Measurements from ENCODE around the gene RIT2.
"Not testable (repeated sequence)": the region's sequence is repeated elsewhere in the genome, so short reads cannot be mapped to it uniquely, and the experiment has no call there.

The RIT2 gene

DNA sequence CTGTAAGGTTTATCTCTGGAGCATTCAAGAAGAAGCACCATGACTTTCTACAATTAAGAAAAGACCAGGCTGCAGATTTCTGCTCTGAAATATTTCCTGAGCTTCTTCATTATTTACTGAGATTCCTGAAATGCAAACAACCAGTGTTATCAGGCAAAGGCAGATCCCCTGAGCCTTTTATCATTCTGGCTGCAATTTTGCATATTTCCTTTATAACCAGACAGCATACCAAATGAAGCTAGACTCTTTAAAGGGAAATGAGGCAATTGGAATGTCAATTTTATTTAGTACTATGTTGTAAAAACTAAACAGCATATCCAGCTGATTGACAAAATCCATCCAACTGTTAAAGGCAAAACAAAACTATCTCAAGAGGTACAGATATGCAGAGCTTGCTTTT, 372.5 kb downstream of the RIT2 start:
- TF ChIP-seq, protein P1, sequence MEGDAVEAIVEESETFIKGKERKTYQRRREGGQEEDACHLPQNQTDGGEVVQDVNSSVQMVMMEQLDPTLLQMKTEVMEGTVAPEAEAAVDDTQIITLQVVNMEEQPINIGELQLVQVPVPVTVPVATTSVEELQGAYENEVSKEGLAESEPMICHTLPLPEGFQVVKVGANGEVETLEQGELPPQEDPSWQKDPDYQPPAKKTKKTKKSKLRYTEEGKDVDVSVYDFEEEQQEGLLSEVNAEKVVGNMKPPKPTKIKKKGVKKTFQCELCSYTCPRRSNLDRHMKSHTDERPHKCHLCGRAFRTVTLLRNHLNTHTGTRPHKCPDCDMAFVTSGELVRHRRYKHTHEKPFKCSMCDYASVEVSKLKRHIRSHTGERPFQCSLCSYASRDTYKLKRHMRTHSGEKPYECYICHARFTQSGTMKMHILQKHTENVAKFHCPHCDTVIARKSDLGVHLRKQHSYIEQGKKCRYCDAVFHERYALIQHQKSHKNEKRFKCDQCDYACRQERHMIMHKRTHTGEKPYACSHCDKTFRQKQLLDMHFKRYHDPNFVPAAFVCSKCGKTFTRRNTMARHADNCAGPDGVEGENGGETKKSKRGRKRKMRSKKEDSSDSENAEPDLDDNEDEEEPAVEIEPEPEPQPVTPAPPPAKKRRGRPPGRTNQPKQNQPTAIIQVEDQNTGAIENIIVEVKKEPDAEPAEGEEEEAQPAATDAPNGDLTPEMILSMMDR (IDR thresholded peaks at IDR 0.05; ENCODE audit: low read depth, low read length): no peak
- no peak overlapping the region for H3K4me3 ChIP-seq (ENCODE audit: low read depth, low read length)
- DNase-seq (ENCODE audit: low read depth, low spot score): no peak
- in situ Hi-C loops (cut with HindIII; ENCODE audit: low sequenced_read_pairs): no loop called here

GRCh38 chr18:42742474-42742873, 373.0 kb downstream of the RIT2 start:
- no peak overlapping the region for H3K4me3 ChIP-seq (ENCODE audit: low read depth, low read length)
- DNase-seq (ENCODE audit: low read depth, low spot score): no peak
- in situ Hi-C loops (cut with HindIII; ENCODE audit: low sequenced_read_pairs): no loop called here
- TF ChIP-seq, protein P1 (IDR thresholded peaks at IDR 0.05; ENCODE audit: low read depth, low read length): no peak

DNA sequence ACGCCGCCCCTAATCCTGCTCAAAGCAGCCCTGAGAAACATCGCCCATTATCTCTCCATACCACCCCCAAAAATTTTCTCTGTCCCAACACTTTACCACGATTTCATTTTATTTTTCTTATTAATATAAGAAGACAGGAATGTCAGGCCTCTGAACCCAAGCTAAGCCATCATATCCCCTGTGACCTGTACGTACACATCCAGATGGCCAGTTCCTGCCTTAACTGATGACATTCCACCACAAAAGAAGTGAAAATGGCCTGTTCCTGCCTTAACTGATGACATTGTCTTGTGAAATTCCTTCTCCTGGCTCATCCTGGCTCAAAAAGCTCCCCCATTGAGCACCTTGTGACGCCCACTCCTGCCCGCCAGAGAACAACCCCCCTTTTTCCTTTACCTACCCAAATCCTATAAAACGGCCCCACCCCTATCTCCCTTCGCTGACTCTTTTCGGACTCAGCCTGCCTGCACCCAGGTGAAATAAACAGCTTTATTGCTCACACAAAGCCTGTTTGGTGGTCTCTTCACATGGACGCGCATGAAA, 373.6 kb downstream of the RIT2 start:
- in situ Hi-C loops (cut with HindIII; ENCODE audit: low sequenced_read_pairs); H3K4me3 ChIP-seq (ENCODE audit: low read depth, low read length); DNase-seq (ENCODE audit: low read depth, low spot score): not testable (repeated sequence)

DNA sequence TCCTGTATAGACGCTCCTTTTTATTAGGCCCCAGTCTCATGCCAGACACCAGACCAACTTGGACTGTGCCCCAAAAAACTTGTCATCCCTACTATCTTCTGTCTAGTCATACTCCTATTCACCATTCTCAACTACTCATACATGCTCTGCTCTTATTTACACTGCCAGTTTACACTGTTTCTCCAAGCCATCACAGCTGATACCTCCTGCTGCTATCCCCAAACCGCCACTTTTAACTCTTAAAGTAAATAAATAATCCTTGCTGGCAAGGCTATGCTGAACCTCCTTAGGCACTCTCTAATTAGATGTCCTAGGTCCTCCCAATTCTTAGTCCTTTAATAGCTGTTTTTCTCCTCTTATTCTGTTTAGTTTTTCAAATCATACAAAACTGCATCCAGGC, 374.2 kb downstream of the RIT2 start:
- DNase-seq (ENCODE audit: low read depth, low spot score); in situ Hi-C loops (cut with HindIII; ENCODE audit: low sequenced_read_pairs); H3K4me3 ChIP-seq (ENCODE audit: low read depth, low read length): not testable (repeated sequence)

DNA sequence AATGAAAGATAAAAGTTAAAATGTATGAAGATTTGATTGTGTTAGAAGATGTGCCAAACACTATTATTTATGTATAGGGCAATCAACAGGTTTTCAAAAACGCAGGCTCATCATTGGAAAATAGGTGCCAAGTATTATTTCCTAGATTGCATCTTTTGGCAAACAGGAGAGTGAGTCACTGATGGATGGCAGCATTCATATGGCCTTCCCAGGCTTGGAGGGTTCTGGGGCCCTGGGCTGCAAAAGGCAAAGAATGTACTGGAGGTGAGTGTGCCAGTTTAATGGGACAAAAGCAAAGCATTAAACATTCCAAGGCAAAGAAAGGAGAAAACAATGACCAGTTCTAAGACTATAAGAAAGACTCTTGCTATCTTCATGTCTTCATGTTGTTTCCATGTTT, 379.4 kb downstream of the RIT2 start:
- in situ Hi-C loops (cut with HindIII; ENCODE audit: low sequenced_read_pairs): no loop called here
- H3K4me3 ChIP-seq (ENCODE audit: low read depth, low read length): no peak overlapping the region
- DNase-seq (ENCODE audit: low read depth, low spot score): no peak
- TF ChIP-seq, protein P1 (IDR thresholded peaks at IDR 0.05; ENCODE audit: low read depth, low read length): no peak

DNA sequence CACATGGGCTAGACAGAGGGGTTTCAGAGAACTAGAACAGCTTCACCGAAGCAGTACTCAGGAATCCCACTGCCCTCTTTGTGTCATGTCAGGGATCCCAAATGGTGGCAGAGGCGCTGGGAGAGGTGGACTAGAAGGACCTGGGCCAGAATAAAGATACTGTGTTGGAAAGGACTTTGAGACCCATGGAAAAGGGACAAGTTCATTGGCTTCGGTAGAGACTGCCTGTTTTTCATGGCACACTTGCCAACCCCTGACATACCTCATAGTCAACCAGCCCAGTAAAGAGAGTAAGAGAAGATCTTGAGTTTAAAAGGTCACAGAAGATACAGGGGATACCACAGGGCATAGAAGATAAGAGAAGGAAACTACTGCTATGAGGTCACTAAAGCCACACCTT, 381.0 kb downstream of the RIT2 start:
- no peak overlapping the region for H3K4me3 ChIP-seq (ENCODE audit: low read depth, low read length)
- TF ChIP-seq, protein P1 (IDR thresholded peaks at IDR 0.05; ENCODE audit: low read depth, low read length): no peak
- in situ Hi-C loops (cut with HindIII; ENCODE audit: low sequenced_read_pairs): no loop called here
- DNase-seq (ENCODE audit: low read depth, low spot score): no peak

DNA sequence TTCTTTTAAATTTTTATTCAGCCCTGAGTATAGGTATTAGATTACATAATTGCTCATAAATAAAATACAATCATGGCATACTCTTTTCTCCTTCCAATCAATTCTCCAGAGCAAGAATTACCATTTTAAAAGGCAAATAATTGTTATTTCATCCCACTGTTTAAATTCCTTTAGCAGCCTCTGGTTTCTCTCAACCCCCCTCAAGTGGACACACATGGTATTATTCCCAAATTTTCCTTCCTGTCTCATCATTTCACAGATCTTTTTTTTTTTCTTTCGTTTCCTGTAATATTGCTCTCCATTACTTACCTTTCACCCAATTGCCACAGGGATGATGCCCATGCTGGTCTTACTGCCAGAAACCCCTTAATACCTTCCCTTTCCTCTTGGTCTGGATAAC, 385.2 kb downstream of the RIT2 start:
- in situ Hi-C loops (cut with HindIII; ENCODE audit: low sequenced_read_pairs): no loop called here
- no peak for DNase-seq (ENCODE audit: low read depth, low spot score)
- no peak overlapping the region for H3K4me3 ChIP-seq (ENCODE audit: low read depth, low read length)
- TF ChIP-seq, protein P1 (IDR thresholded peaks at IDR 0.05; ENCODE audit: low read depth, low read length): peak; percentile 19

GRCh38 chr18:42719221-42719620, 396.3 kb downstream of the RIT2 start:
- DNase-seq (ENCODE audit: low read depth, low spot score): no peak
- TF ChIP-seq, protein P1 (IDR thresholded peaks at IDR 0.05; ENCODE audit: low read depth, low read length): no peak
- H3K4me3 ChIP-seq (ENCODE audit: low read depth, low read length): no peak overlapping the region
- in situ Hi-C loops (cut with HindIII; ENCODE audit: low sequenced_read_pairs): no loop called here
